GM23248 (cell line): Measurements from ENCODE around the gene EDN3.

Experiments used
- EZH2 ChIP-seq: fragments of 200-600 bp; sonication (generic); IDR thresholded peaks from 2 replicates; pipeline ENCODE4 v1.6.1; 2018; ENCODE audit warnings: antibody characterized with exemption, mild to moderate bottlenecking; ENCODE audit not compliant: insufficient read depth, poor library complexity, severe bottlenecking
- EZH2phosphoT487 ChIP-seq: fragments of 200-600 bp; sonication (generic); IDR thresholded peaks from 2 replicates; pipeline ENCODE4 v1.6.1; 2018; ENCODE audit warnings: antibody characterized with exemption, moderate library complexity, mild to moderate bottlenecking, low read depth; ENCODE audit not compliant: insufficient read depth

- no peak for TF ChIP-seq EZH2
- TF ChIP-seq EZH2phosphoT487 = no peak
Observed at GRCh38 chr20:59359906-59360725, 59.7 kb downstream of the EDN3 start.
